Testis (tissue), 3 donors: Measurements from ENCODE around the gene PLEKHM3. TPM values are rescaled to one million over a fixed set of nuclear protein-coding genes. Genes with fewer than 3 reads are reported as not detected.
"Not testable (repeated sequence)": the region's sequence is repeated elsewhere in the genome, so short reads cannot be mapped to it uniquely, and the experiment has no call there.

Experiments used
- DNase-seq: peaks from one replicate; pipeline ENCODE4 v3.0.0-alpha.2; 2019
- H3K27ac ChIP-seq, 2 donors: fragments of 200-600 bp; sonication (generic); one replicate each; pipeline ENCODE4 v1.5.1; 2019
- H3K27me3 ChIP-seq: fragments of 200-600 bp; sonication (generic); one replicate; pipeline ENCODE4 v1.5.1; 2019
- H3K36me3 ChIP-seq: fragments of 200-600 bp; sonication (generic); one replicate; pipeline ENCODE4 v1.5.1; 2017; ENCODE audit warnings: low read depth; ENCODE audit errors: missing control alignments
- H3K4me1 ChIP-seq: fragments of 200-600 bp; sonication (generic); one replicate; pipeline ENCODE4 v1.5.1; 2019
- H3K4me3 ChIP-seq, 2 donors: fragments of 200-600 bp; sonication (generic); one replicate each; pipeline ENCODE4 v1.5.1; 2017 to 2019
- H3K9me3 ChIP-seq: fragments of 200-600 bp; sonication (generic); one replicate; pipeline ENCODE4 v1.5.1; 2017
- POLR2A ChIP-seq: fragments of 450-650 bp; IDR thresholded peaks from one replicate; pipeline ENCODE4 v1.6.1; 2017; ENCODE audit warnings: antibody characterized with exemption, mild to moderate bottlenecking, moderate library complexity
- WGBS, 2 donors: methylation state at CpG; one replicate each; pipeline ENCODE4 v1.1.5; 2018; 5-methylcytosine and 5-hydroxymethylcytosine counted together
- intact Hi-C: fragments of 100-400 bp; cut with DNase I; formaldehyde crosslinking; loops from one replicate; pipeline ENCODE4 v1.15.1; 2023; ENCODE audit warnings: low total_unique reads
- polyA plus RNA-seq: library from polyadenylated mRNA; stranded (reverse); fragments of 350-450 nt; fragmentation: Illumina TruSeq; extraction: RNeasy Lipid Tissue Mini Kit (QIAGEN cat#74804); gene quantifications from one replicate; pipeline ENCODE4 v1.2.3, GENCODE V29; 2014; ENCODE audit warnings: low read depth, low replicate concordance; ENCODE audit not compliant: insufficient read depth
- total RNA-seq, 2 donors: library from RNA; depleted of rRNA; stranded (reverse); fragments of >200 nt; gene quantifications; one replicate each; pipeline ENCODE4 v1.2.3, GENCODE V29; 2016
- TF ChIP-seq, protein P1 (sequence below), 3 experiments: fragments of 450-650 bp in 2 of 3; fragments of 200-600 bp in 1 of 3; sonication (generic) in 1 of 3; IDR thresholded peaks; one replicate each; pipeline ENCODE4 v1.5.1; 2016 to 2019; ENCODE audit warnings: antibody characterized with exemption in 3 of 3, mild to moderate bottlenecking in 2 of 3, moderate library complexity in 1 of 3

The PLEKHM3 gene
- total and polyA plus RNA-seq, 3 donors from 2014 or later: 12.5 to 24.6 (median 21.9) TPM

DNA sequence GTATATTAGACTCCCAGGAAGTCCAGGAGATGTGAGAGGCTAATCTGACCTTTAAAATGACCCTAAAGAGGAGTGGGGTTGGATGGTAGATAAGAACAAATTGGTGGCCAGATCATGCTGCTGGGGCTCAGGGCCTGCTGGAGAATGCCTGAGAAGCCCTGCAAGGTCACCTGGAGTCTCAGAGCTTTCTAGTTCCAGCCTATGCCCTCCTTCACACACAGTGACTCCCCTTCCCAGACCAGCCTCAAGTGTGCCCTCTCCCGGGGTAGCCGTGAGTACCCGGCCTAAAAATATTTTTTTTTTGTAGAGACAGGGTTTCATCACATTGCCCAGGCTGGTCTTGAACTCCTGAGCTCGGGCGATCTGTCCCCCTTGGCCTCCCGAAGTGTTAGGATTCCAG is 211.4 kb downstream of the PLEKHM3 start:
- Histone ChIP-seq H3K36me3 (no peaks in the 10 kb centered on the region), H3K27ac (no peak overlapping the region), H3K4me1 (no peaks in the 10 kb centered on the region), H3K27me3 (no peaks in the 10 kb centered on the region), H3K4me3 (no peak overlapping the region), H3K9me3 (no peaks in the 10 kb centered on the region)
- 89 to 91% methylated on average over 6 of the region's 6 CpGs for WGBS, 2 donors
- no peak for DNase-seq
- TF ChIP-seq, protein P1, sequence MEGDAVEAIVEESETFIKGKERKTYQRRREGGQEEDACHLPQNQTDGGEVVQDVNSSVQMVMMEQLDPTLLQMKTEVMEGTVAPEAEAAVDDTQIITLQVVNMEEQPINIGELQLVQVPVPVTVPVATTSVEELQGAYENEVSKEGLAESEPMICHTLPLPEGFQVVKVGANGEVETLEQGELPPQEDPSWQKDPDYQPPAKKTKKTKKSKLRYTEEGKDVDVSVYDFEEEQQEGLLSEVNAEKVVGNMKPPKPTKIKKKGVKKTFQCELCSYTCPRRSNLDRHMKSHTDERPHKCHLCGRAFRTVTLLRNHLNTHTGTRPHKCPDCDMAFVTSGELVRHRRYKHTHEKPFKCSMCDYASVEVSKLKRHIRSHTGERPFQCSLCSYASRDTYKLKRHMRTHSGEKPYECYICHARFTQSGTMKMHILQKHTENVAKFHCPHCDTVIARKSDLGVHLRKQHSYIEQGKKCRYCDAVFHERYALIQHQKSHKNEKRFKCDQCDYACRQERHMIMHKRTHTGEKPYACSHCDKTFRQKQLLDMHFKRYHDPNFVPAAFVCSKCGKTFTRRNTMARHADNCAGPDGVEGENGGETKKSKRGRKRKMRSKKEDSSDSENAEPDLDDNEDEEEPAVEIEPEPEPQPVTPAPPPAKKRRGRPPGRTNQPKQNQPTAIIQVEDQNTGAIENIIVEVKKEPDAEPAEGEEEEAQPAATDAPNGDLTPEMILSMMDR (IDR thresholded peaks at IDR 0.05): no peak
- no peak for TF ChIP-seq POLR2A
- intact Hi-C loops: no loop called here

DNA sequence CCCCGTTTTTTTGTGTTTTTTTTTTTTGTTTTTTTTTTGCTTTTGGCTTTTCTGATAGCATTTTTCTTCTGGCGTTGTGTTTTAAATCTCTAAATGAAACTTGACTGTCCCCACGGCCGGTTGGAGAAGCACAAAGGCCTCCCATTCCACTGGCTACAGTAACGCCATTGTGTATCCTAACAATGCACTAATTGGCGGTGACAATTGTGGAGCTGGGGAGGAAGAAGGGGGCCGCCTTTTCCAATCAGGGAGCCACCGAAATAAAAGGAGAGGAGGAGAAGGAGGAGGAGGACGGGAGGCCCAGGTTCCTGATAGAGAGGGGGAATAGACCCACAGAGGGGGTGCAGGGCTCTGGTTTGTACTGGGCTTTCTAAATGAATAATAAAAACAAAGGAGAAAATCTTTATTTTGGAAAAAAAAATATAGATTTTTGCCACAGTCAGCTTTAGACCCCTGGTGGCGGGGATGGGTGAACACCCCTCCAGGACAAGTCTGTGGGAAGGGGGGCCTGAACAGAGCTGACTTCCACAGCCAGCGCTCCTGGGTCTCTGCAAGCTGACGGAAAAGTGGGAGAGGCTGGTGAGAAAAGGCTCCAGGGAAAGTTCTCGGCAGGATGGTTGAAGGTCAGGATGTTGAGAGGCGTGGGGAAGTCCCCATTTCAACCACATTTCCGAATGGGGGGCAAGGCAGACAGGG is 212.0 kb downstream of the PLEKHM3 start:
- intact Hi-C loops: no loop called here
- TF ChIP-seq, protein P1 (IDR thresholded peaks at IDR 0.05): no peak
- no peak for TF ChIP-seq POLR2A
- Histone ChIP-seq H3K36me3 (no peaks in the 10 kb centered on the region), H3K4me3 (no peak overlapping the region), H3K27ac (no peak overlapping the region), H3K4me1 (no peaks in the 10 kb centered on the region), H3K9me3 (no peaks in the 10 kb centered on the region), H3K27me3 (no peaks in the 10 kb centered on the region)
- WGBS, 2 donors: 61 to 67% methylated on average over 15 of the region's 15 CpGs
- DNase-seq: no peak

DNA sequence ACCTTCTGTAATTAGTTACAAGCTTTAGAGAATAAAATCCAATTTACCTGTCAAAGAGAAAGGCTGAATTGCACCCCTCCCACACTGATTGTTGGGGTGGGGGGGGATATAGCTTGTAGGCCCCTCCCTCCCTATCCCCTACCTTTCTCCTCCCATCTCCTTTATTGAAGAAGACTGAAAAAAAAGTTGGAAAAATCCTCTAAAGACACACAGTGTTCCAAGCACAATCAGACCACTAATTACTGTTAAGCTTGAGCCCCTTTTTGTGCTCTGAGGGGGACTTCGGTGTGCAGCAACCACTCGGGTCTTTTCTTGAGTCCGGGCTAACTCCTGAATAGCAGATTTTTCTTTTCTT is 212.6 kb downstream of the PLEKHM3 start:
- no peaks in the 10 kb centered on the region for H3K4me1 ChIP-seq
- H3K36me3 ChIP-seq: no peaks in the 10 kb centered on the region
- H3K27me3 ChIP-seq: no peaks in the 10 kb centered on the region
- H3K9me3 ChIP-seq: no peaks in the 10 kb centered on the region
- DNase-seq: no peak
- no peak overlapping the region for H3K27ac ChIP-seq
- intact Hi-C loops: no loop called here
- TF ChIP-seq, protein P1 (IDR thresholded peaks at IDR 0.05): no peak
- no peak for TF ChIP-seq POLR2A
- WGBS, 2 donors: 59 to 73% methylated on average over 3 of the region's 3 CpGs
- H3K4me3 ChIP-seq: no peak overlapping the region

DNA sequence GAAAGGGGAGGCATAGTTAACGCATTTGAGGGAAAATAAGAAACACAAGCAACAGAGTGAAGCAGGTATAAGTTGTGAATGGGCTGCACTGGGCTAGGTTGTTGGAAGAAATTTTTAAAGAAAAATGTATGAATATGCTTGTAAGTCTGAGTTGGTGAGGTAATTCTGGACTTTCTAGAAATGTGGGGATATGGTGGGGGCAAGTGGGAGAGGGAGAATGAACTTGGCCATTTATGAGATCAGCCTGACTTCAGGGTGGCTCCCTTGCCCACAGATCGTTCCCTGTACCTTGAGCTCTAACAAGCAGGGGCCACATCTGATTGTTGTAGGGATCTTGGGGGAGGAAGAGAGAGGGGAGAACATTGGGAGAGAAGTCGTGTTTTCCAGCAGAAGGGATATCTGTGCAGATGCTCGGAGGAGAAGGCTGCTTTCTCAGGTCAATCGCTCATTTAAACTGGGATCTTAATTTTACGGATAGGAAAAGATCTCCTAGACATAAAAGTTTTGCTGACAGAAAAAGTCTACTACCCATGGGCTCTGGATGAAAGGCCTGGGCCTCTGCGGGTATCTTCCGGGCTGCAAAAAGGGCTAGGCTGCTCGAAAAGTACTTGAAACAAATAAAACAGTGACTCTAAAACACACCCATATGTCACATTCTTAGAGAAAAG is 213.1 kb downstream of the PLEKHM3 start:
- intact Hi-C loops: no loop called here

DNA sequence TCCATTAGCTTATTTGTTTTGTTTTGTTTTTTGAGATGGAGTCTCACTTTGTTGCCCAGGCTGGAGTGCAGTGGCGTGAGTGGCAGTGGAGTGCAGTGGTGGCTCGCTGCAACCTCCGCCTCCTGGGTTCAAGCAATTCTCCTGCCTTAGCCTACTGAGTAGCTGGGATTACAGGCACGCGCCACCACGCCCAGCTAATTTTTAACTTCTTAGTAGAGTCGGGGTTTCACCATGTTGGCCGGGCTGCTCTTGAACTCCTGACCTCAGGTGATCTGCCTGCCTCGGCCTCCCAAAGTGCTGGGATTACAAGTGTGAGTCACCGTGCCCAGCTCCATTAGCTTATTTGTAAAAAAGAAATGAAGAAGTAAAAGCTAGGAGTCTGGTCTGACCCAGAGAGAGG is 213.7 kb downstream of the PLEKHM3 start:
- H3K27me3 ChIP-seq, H3K4me3 ChIP-seq, intact Hi-C loops, H3K27ac ChIP-seq, H3K4me1 ChIP-seq, DNase-seq, H3K9me3 ChIP-seq, H3K36me3 ChIP-seq: not testable (repeated sequence)
- 90 to 97% methylated on average over 10 of the region's 10 CpGs for WGBS, 2 donors

More for the DNA sequence above, 213.1 kb downstream of the PLEKHM3 start:
- WGBS, 2 donors: 86% methylated on average over 9 of the region's 9 CpGs
- TF ChIP-seq, protein P1 (IDR thresholded peaks at IDR 0.05): no peak
- DNase-seq: no peak
- Histone ChIP-seq H3K36me3 (no peaks in the 10 kb centered on the region), H3K4me1 (no peaks in the 10 kb centered on the region), H3K9me3 (no peaks in the 10 kb centered on the region), H3K27ac (no peak overlapping the region), H3K4me3 (no peak overlapping the region), H3K27me3 (no peaks in the 10 kb centered on the region)
